Muscle layer of duodenum (tissue), 2 donors: Measurements from ENCODE around the gene MAFG.
A peak's percentile ranks its signal among the peaks of the same experiment; 100 is the strongest.
"Not testable (repeated sequence)": the region's sequence is repeated elsewhere in the genome, so short reads cannot be mapped to it uniquely, and the experiment has no call there.

Source experiments
- H3K27ac ChIP-seq: one replicate; pipeline ENCODE4 v1.7.0; 2013; ENCODE audit warnings: mild to moderate bottlenecking, low read length
- H3K27me3 ChIP-seq: one replicate; pipeline ENCODE4 v1.7.0; 2013; ENCODE audit warnings: low read depth, mild to moderate bottlenecking, control low read depth, low read length
- H3K36me3 ChIP-seq, 2 donors: one replicate each; pipeline ENCODE4 v1.7.0; 2013; ENCODE audit warnings: low read length in 2 of 2, control low read depth in 1 of 2, mild to moderate bottlenecking in 1 of 2; ENCODE audit not compliant: insufficient read depth in 2 of 2, control insufficient read depth in 1 of 2
- H3K4me1 ChIP-seq, 2 donors: one replicate each; pipeline ENCODE4 v1.7.0; 2013; ENCODE audit warnings: low read length in 2 of 2, mild to moderate bottlenecking in 2 of 2, control low read depth in 1 of 2, moderate library complexity in 1 of 2; ENCODE audit not compliant: insufficient read depth in 2 of 2, control insufficient read depth in 1 of 2
- H3K4me3 ChIP-seq, 2 donors: one replicate each; pipeline ENCODE4 v1.7.0; 2013; ENCODE audit warnings: low read length in 2 of 2, low read depth in 1 of 2, mild to moderate bottlenecking in 1 of 2
- H3K9me3 ChIP-seq, 2 donors: one replicate each; pipeline ENCODE4 v1.7.0; 2013; ENCODE audit warnings: low read length in 2 of 2, control low read depth in 1 of 2, mild to moderate bottlenecking in 1 of 2; ENCODE audit not compliant: control insufficient read depth in 1 of 2
- donor health status: healthy.

MAFG gene

GRCh38 chr17:81923302-81924260 lies 4.0 kb downstream of the MAFG start:
- Histone ChIP-seq H3K4me3 (peak overlapping the region; percentile 16 to 44), H3K36me3 (peaks cover 6 to 41% of the 10 kb centered on the region in 2 donors), H3K27ac (no peak overlapping the region), H3K27me3 (no peaks in the 10 kb centered on the region), H3K9me3 (no peaks in the 10 kb centered on the region), H3K4me1 (peaks cover 17 to 68% of the 10 kb centered on the region in 2 donors)

GRCh38 chr17:81922566-81923301 lies 4.8 kb downstream of the MAFG start:
- Histone ChIP-seq H3K4me1 (peaks cover 17 to 66% of the 10 kb centered on the region in 2 donors), H3K36me3 (peaks cover 6 to 41% of the 10 kb centered on the region in 2 donors), H3K27me3 (no peaks in the 10 kb centered on the region), H3K27ac (no peak overlapping the region), H3K4me3 (peak overlapping the region in 1 of 2 donors; percentile 44), H3K9me3 (no peaks in the 10 kb centered on the region)

- H3K4me3 ChIP-seq = no peak overlapping the region
- peaks cover 6 to 41% of the 10 kb centered on the region in 2 donors for H3K36me3 ChIP-seq
- H3K27ac ChIP-seq = no peak overlapping the region
- no peaks in the 10 kb centered on the region for H3K27me3 ChIP-seq
- H3K4me1 ChIP-seq = peaks cover 20 to 70% of the 10 kb centered on the region in 2 donors
- no peaks in the 10 kb centered on the region for H3K9me3 ChIP-seq
Measured at GRCh38 chr17:81921996-81922565, 5.5 kb downstream of the MAFG start.

GRCh38 chr17:81921537-81921862 lies 6.0 kb downstream of the MAFG start:
- Histone ChIP-seq H3K27me3 (no peaks in the 10 kb centered on the region), H3K36me3 (peaks cover 6 to 35% of the 10 kb centered on the region in 2 donors), H3K9me3 (no peaks in the 10 kb centered on the region), H3K4me1 (peaks cover 25 to 75% of the 10 kb centered on the region in 2 donors), H3K4me3 (no peak overlapping the region), H3K27ac (no peak overlapping the region)

GRCh38 chr17:81920612-81921536 lies 6.7 kb downstream of the MAFG start:
- Histone ChIP-seq H3K27me3 (no peaks in the 10 kb centered on the region), H3K4me1 (peaks cover 25 to 77% of the 10 kb centered on the region in 2 donors), H3K36me3 (peaks cover 6 to 30% of the 10 kb centered on the region in 2 donors), H3K27ac (no peak overlapping the region), H3K4me3 (no peak overlapping the region), H3K9me3 (no peaks in the 10 kb centered on the region)

DNA sequence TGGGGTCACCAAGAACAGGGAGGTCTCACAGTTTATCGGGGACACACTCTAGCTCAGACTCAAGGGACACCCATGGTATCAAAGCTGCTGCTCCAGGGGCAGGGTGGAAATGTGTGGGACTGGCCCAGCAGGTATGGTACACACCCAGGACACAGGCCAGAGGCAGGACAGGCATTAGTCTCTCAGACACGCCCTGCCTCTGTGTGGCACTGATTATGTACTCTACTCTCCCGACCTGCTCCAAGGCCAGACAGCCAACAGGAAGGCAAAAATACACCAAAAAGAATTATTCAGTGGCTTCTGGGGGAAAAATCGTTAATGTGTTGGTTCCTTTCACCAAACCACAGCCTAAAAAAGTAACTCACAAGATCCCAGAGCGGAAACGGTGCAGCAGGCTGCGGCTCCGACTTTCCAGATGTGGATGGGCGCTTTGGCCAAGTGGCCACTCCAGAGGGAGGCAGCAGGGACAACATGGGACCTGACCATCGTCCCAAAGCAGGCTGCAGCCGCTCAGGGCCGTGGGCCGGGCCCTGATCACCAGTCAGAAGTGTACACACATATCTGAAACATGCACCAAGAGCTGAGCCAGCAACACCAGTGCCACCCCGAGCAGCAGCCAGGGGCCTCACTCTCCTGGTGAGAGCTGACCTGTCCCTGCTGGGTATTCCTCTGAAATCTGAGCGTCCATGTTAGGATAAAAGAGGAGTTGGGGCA lies 8.5 kb downstream of the MAFG start:
- Histone ChIP-seq H3K27me3 (no peaks in the 10 kb centered on the region), H3K4me1 (peaks cover 16 to 60% of the 10 kb centered on the region in 2 donors), H3K9me3 (no peaks in the 10 kb centered on the region), H3K27ac (peak overlapping the region; percentile 39), H3K36me3 (peaks cover 21 to 48% of the 10 kb centered on the region in 2 donors), H3K4me3 (no peak overlapping the region)

DNA sequence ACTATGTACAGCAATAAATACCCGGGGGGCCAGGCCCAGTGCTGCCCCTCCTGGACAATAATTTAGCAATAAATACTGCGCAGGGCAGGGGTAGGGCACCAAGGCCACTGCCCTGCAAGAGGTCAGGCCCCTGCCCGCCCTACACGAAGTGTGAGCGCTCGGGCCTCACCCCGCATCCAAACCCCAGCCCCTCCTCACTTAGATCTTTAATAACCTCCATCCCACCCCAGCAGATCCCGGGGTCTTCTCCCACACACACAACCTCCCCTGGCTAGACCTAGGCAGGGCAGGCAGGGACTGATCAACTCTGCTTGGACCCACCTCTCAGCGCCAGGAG lies 9.2 kb downstream of the MAFG start:
- peaks cover 28 to 55% of the 10 kb centered on the region in 2 donors for H3K36me3 ChIP-seq

DNA sequence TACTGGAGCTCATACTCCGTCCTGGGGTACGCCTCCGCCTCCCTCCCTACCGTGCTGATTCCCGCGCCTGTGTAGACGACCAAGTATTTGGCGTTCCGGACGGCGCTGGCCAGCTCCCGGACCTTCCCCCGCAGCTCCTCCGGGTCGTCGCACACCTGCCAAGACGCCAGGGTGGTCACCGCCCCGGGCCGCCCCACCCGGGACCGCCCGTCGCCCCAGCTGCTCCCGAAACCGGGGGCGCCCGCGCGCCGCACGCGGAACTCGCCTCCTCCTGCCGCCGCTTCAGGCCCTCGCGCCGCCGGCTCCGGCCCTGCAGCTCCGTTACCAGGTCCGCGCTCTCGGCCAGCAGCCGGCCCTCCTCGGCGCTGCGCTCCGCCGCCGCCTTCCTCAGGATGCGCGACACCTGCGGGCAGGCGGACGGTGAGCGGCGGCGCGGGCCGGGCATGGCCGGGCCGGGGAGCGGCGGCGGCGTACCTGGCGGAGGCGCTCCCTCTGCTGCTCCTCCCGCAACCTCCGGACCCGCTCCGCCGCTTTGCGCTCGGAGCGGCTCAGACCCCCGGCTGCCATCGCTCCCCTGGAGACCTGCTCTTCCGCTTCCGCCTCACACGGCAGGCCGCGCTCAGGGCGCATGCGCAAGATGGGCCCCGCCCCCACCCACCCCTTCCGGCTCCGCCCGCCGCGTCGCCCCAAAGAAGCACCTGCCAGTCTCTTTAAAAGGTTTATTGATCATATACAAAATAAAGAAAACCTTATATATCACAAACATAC lies 9.8 kb downstream of the MAFG start, which contains the start of gene SIRT7:
SIRT7 (minus strand) TSS at position 612 of the 768 bp plus-strand sequence; CDS start at position 567, 45 bp downstream.
- Histone ChIP-seq H3K27me3 (no peaks in the 10 kb centered on the region), H3K9me3 (no peaks in the 10 kb centered on the region), H3K4me1 (peaks cover 12 to 47% of the 10 kb centered on the region in 2 donors), H3K27ac (peak within 1 kb of the TSS; percentile 39), H3K36me3 (peaks cover 30 to 59% of the 10 kb centered on the region in 2 donors), H3K4me3 (peak within 1 kb of the TSS; percentile 72 to 80)

More for the DNA sequence above, 9.2 kb downstream of the MAFG start:
- not testable (repeated sequence) for H3K9me3 ChIP-seq, H3K27me3 ChIP-seq, H3K27ac ChIP-seq
- H3K4me3 ChIP-seq = peak overlapping the region in 1 of 2 donors; percentile 80
- peaks cover 12 to 53% of the 10 kb centered on the region in 2 donors for H3K4me1 ChIP-seq

GRCh38 chr17:81916234-81917001 lies 11.1 kb downstream of the MAFG start:
- H3K4me3 ChIP-seq = peak overlapping the region in 1 of 2 donors; percentile 72
- no peaks in the 10 kb centered on the region for H3K27me3 ChIP-seq
- H3K9me3 ChIP-seq = no peaks in the 10 kb centered on the region
- H3K4me1 ChIP-seq = peaks cover 12 to 41% of the 10 kb centered on the region in 2 donors
- peak overlapping the region; percentile 8 for H3K27ac ChIP-seq
- peaks cover 30 to 55% of the 10 kb centered on the region in 2 donors for H3K36me3 ChIP-seq
